Calu3 (cell line): ENCODE measurements around the gene MRNIP. TPM values are rescaled to one million over a fixed set of nuclear protein-coding genes. Genes with fewer than 3 reads are reported as not detected.

ENCODE experiments used
- BruUV-seq: library from RNA; stranded (reverse); fragments of 400-500 nt; replicated peaks from 2 replicates; lab custom pipeline; 2021; lab: Mats Ljungman, UMichigan
- CTCF ChIA-PET: fragments of 300-600 bp; sonication (Branson Sonifier 250); formaldehyde crosslinking; loops from one replicate; lab custom pipeline; 2022; ENCODE audit warnings: antibody characterized with exemption; lab: Charles Lee
- DNase-seq: peaks from one replicate; pipeline ENCODE4 v3.0.0; 2022
- H3K27ac Mint-ChIP-seq: one replicate; pipeline ENCODE4 v1.8.0; 2022; ENCODE audit warnings: mixed read lengths; ENCODE audit not compliant: unreplicated experiment
- H3K27me3 Mint-ChIP-seq: one replicate; pipeline ENCODE4 v1.8.0; 2022; ENCODE audit warnings: mixed read lengths; ENCODE audit not compliant: unreplicated experiment
- H3K36me3 Mint-ChIP-seq: one replicate; pipeline ENCODE4 v1.8.0; 2022; ENCODE audit warnings: mild to moderate bottlenecking, moderate library complexity, mixed read lengths; ENCODE audit not compliant: insufficient read depth, unreplicated experiment
- H3K4me1 Mint-ChIP-seq: one replicate; pipeline ENCODE4 v1.8.0; 2022; ENCODE audit warnings: mild to moderate bottlenecking, low read depth, mixed read lengths; ENCODE audit not compliant: unreplicated experiment
- H3K4me3 Mint-ChIP-seq: one replicate; pipeline ENCODE4 v1.8.0; 2022; ENCODE audit warnings: mild to moderate bottlenecking, low read depth, moderate library complexity, mixed read lengths; ENCODE audit not compliant: unreplicated experiment
- H3K9me3 Mint-ChIP-seq: one replicate; pipeline ENCODE4 v1.8.0; 2022; ENCODE audit warnings: low read depth, mixed read lengths; ENCODE audit not compliant: unreplicated experiment
- CTCF ChIP-seq: fragments of 200-600 bp; IDR thresholded peaks from one replicate; pipeline ENCODE4 v1.8.0; 2022; ENCODE audit warnings: antibody characterized with exemption; ENCODE audit not compliant: unreplicated experiment
- intact Hi-C: fragments of 100-400 bp; cut with micrococcal nuclease; formaldehyde crosslinking; loops from one replicate; pipeline ENCODE4 v1.10.0; 2022; ENCODE audit not compliant: unreplicated experiment
- total RNA-seq: library from RNA; stranded (reverse); gene quantifications from 2 replicates; pipeline ENCODE4 v1.2.3, GENCODE V29; 2022

The MRNIP gene
- total RNA-seq, 1 experiment from 2014 or later, result 47.1 TPM

DNA sequence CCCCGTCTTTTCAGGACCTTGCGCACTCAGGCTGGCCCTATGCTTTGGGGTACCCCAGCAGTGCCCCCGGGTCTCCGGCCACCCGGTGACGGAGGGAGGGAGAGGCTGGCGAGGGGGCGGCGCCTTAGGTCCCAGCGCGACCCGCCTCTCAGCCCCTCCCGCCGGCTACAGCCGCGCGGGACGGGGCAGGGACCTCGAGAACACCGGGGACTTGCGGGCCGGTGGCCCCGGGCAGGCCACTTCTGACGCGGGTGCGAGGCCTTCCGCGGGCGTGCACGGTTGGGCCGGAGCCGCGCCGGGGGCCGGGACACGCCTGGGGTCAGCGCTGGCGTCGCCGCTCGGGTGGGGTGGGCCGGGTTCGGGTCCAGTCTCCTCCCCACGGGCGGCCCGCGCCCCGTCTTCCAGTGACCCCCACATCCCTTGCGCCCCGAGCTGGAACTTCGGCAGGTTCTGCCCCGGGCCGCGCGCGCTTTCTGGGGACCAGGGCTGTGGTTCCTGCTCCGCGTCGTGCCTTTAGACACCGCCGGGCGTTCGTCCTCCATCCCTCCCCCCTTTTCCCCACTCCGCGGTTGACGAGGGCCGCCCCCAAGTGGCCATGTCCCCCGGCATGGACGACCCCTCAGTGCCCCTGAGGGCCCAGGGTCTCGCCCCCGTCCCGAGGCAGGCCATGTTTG is 41.7 kb downstream of the MRNIP start:
- Mint-ChIP-seq H3K4me1 (peaks cover 24% of the 10 kb centered on the region), H3K9me3 (no peaks in the 10 kb centered on the region), H3K4me3 (no peak overlapping the region), H3K27me3 (no peaks in the 10 kb centered on the region), H3K36me3 (peaks cover 87% of the 10 kb centered on the region), H3K27ac (peak overlapping the region; percentile 96)
- CTCF ChIA-PET, result interaction anchor here (1.1 kb wide), 1 partner anchor 8 kb away, joined by 3 read pairs; no protein-coding TSS in a partner anchor
- no peak for DNase-seq
- intact Hi-C loops, result no loop called here
- no TSS peak for BruUV-seq
- no peak for TF ChIP-seq CTCF

GRCh38 chr5:179816401-179816795 is 42.2 kb downstream of the MRNIP start:
- BruUV-seq, result no TSS peak
- Mint-ChIP-seq H3K4me3 (no peak overlapping the region), H3K4me1 (peaks cover 24% of the 10 kb centered on the region), H3K36me3 (peaks cover 87% of the 10 kb centered on the region), H3K27me3 (no peaks in the 10 kb centered on the region), H3K27ac (no peak overlapping the region), H3K9me3 (no peaks in the 10 kb centered on the region)
- intact Hi-C loops, result no loop called here
- CTCF ChIA-PET, result interaction anchor here (1.1 kb wide), 1 partner anchor 8 kb away, joined by 3 read pairs; no protein-coding TSS in a partner anchor
- no peak for DNase-seq
- TF ChIP-seq CTCF, result no peak

- H3K4me1 Mint-ChIP-seq, result peaks cover 24% of the 10 kb centered on the region
- peaks cover 87% of the 10 kb centered on the region for H3K36me3 Mint-ChIP-seq
- H3K4me3 Mint-ChIP-seq, result no peak overlapping the region
- TF ChIP-seq CTCF, result no peak
- intact Hi-C loops, result no loop called here
- BruUV-seq, result no TSS peak
- no peaks in the 10 kb centered on the region for H3K27me3 Mint-ChIP-seq
- H3K9me3 Mint-ChIP-seq, result no peaks in the 10 kb centered on the region
- CTCF ChIA-PET, result interaction anchor here (1.1 kb wide), 1 partner anchor 7 kb away, joined by 3 read pairs; no protein-coding TSS in a partner anchor
- H3K27ac Mint-ChIP-seq, result peak overlapping the region; percentile 50
- no peak for DNase-seq
Observed at GRCh38 chr5:179815491-179816249, 42.9 kb downstream of the MRNIP start.

DNA sequence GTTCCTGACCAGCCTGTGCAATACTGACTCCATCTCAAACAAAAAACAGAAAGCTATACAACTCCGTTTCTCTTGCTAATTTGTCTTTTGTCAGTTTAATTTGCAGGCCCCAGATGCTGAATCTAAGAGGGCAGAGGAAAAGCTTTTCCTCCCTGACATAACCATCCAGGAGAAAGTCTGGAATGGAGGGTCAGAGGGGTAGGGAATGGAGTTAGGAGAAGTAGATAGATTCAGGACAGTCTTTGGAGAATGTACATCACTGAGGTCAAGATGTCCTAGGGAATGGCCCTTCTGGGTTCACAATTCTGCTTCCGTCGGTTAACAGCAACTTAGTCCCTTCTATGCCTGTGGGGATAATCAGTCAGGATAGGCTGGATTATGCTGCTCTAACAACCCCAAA is 44.5 kb downstream of the MRNIP start:
- H3K4me1 Mint-ChIP-seq, result peaks cover 14% of the 10 kb centered on the region
- no peak for TF ChIP-seq CTCF
- no peak overlapping the region for H3K27ac Mint-ChIP-seq
- no peaks in the 10 kb centered on the region for H3K9me3 Mint-ChIP-seq
- BruUV-seq, result no TSS peak
- no peak for DNase-seq
- peaks cover 82% of the 10 kb centered on the region for H3K36me3 Mint-ChIP-seq
- no peaks in the 10 kb centered on the region for H3K27me3 Mint-ChIP-seq
- CTCF ChIA-PET, result no interaction called here
- H3K4me3 Mint-ChIP-seq, result no peak overlapping the region
- intact Hi-C loops, result no loop called here
